NCI-H146 treated with DMSO at 0.1 percent for 48 hours (cell line): ENCODE data around the gene PFKP.
"Not testable (repeated sequence)": the region's sequence is repeated elsewhere in the genome, so short reads cannot be mapped to it uniquely, and the experiment has no call there.

Source experiments
- DNase-seq: peaks from one replicate; lab custom pipeline; 2025; ENCODE audit not compliant: unreplicated experiment; lab: John Stamatoyannopoulos, UW

The PFKP gene

DNA sequence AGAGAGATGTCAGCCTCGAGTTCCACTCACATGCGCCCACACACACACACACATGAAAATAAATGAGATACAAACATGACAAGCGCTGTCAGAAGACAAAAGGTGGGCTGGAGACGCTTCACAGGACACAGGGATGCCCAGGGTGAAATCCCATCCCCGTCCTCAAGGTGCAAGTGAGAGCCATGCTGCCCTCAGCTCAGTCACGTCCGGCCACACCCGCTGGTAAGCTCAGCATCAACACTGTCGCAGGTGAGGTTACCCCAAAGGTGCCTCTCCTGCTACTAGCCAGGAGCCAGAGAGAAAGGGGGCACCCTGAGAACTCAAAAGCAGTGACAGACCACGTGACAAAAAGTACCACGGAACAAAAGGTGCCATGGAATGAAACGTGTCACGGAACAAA is 83.0 kb downstream of the PFKP start:
- no peak for DNase-seq

GRCh38 chr10:3150961-3151360 is 83.6 kb downstream of the PFKP start:
- no peak for DNase-seq

- DNase-seq = peak; percentile 11
Measured at GRCh38 chr10:3151889-3152565, 84.7 kb downstream of the PFKP start.

GRCh38 chr10:3152566-3152935 is 85.2 kb downstream of the PFKP start:
- DNase-seq = no peak

DNA sequence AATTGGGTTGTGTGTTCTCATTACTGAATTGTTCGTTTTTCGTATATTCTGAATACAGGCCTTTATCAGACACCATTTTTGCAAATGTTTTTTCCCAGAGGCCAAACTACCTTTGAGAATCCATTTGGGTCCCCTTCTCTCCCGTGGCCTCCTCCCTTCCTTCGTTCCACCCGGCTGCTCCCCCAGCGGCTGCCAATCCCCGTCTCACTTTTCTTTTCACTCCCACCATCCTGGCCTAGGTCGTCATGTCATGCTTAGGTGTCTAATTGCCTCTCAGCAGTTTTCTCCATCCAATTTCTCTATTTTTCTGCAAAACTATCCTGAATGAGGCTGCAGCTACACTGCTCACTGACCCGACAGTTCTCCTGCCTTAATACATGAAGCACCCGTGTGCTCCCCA is 87.3 kb downstream of the PFKP start:
- no peak for DNase-seq

GRCh38 chr10:3159152-3159551 is 91.8 kb downstream of the PFKP start:
- DNase-seq = no peak

GRCh38 chr10:3162533-3162932 is 95.2 kb downstream of the PFKP start:
- no peak for DNase-seq

DNA sequence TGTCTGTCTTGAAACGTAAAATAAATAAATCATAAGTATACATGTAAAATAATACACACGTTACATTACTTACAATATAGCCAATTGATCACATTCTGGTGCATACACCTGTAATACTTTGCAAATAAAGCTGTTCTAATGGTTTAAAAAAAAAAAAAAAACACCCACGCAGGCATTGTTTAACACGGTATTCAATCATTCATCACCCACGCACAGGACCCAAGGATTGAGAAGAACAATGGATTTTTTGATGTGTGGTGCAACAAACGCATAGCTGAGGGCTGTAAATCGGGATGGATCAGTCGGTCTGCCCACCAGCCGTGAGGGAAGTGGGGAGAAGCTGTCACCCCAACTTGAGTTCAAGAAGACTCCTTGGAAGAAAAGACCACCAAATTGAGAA is 96.5 kb downstream of the PFKP start:
- DNase-seq = no peak

DNA sequence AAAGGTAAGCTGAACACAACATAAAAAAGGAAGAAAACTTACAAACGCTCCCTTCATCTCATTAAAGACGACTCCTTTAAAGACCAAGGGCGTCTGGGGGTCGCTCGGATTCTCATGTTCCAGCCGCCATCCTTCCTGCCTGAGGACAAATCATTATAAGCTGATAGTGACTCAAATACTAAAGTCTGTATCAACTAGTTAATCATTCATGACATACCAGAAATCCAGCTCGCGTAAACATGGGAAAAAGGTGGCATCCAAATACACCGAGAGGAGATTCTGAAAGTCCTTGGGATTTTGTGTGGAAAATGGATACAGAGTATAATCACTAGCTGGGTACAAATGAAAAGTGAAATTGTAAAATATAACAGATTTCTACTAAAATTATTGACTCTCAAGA is 97.8 kb downstream of the PFKP start:
- DNase-seq = no peak

GRCh38 chr10:3166496-3167290 is 99.3 kb downstream of the PFKP start:
- no peak for DNase-seq

DNA sequence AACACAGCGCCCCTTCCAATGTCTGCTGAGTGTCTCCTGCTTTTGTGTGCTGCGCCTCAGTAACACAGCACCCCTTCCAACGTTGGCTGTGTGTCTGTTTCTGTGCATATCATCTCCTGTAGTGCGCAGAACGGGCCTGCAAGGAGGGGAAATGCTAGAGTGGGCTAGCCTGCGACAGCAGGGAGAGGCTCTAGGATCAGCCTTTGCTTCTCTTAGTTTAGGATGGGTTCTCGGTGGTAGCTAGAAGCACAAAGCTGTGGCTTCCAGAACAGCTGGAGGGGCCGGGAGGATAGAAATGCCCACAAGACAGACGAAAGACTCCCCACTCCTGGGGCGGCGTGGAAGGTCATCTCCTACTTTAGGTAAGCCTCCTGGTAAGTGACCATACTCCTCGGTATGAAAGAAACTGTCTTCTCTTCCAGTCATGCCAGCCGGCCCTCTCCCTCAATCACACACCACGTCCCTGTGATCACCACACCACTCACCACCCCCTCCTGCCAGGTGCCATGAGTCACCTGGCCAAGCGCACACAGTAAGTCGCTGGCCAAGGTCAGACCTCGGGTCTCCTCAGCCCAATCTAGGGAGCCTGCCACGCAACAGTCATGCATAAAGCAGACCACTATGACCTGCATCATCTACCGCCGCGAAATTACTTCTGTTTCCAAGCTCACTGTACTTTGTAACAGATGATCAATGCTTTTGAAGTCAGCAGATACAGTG is 100.4 kb downstream of the PFKP start:
- no peak for DNase-seq

GRCh38 chr10:3169271-3169670 is 101.9 kb downstream of the PFKP start:
- no peak for DNase-seq

GRCh38 chr10:3169673-3170072 is 102.3 kb downstream of the PFKP start:
- DNase-seq = no peak

DNA sequence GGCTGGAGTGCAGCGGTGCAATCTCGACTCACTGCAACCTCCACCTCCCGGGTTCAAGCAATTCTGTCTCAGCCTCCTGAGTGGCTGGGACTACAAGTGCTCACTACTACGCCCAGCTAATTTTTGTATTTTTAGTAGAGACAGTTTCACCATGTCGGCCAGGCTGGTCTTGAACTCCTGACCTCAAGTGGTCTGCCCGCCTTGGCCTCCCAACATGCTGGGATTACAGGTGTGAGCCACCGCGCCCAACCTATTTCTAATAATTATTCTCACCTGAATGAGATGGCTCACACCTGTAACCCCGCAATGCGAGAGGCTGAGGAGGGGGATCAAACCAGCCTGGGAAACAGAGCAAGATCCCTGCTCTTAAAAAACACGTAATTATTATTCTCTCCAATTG is 104.1 kb downstream of the PFKP start:
- not testable (repeated sequence) for DNase-seq

DNA sequence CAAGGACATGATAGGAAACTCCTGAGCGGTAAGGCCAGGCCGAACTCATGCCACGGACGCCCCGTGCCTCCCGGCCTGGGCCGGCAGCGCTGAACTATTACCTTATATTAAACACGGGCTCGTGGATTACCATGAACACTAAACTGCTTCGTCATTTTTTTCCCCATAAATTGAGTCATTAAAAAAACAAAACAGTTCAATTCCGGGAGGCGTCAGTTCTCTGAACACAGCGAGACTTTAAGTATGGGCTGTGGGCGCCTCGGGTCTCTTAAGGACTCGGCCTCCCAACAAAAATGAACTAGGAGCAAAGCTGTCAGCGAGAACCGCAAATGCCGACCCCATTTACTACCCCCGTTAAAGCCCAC is 104.7 kb downstream of the PFKP start:
- no peak for DNase-seq

DNA sequence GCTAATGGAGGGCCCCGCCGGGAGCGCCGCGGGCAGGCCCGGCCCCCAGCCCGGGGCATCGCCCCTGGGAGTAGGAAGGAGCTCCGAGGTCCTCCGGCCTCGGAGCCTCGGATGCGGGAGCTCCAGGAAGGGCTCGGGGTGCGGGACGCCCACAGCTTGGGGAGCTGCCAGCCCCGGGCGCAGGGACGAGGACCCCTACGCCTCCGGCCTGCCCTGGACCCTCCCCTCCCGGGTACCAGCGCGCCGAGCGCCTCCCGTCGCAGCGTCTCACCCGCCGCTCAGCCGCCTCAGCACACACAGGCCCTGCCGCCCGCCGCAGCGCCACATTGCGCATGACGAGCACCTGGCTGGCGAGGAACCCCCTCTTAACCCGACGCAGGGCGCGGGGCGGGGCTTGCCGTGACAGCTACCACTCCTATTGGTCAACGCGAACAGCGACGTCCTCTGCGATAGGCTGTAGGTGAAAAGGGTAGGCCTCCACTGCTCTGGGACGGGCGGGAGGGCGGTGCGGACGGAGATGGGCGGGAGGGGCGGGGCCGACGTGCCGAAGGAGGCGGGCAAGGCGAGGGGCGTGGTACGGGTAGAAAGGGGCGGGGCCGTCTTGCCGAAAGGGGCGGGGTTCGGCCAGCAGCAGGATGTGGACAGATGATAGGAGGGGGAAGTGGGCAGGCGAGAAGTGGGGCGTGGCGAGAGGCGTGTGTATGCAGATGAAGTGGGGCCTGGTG is 105.3 kb downstream of the PFKP start, which contains the start of gene PITRM1:
Gene PITRM1, minus strand, starts transcription at position 337 of the 725 bp plus-strand sequence. Its CDS starts 10 bp downstream, at position 327.
- peak; percentile 100 for DNase-seq

DNA sequence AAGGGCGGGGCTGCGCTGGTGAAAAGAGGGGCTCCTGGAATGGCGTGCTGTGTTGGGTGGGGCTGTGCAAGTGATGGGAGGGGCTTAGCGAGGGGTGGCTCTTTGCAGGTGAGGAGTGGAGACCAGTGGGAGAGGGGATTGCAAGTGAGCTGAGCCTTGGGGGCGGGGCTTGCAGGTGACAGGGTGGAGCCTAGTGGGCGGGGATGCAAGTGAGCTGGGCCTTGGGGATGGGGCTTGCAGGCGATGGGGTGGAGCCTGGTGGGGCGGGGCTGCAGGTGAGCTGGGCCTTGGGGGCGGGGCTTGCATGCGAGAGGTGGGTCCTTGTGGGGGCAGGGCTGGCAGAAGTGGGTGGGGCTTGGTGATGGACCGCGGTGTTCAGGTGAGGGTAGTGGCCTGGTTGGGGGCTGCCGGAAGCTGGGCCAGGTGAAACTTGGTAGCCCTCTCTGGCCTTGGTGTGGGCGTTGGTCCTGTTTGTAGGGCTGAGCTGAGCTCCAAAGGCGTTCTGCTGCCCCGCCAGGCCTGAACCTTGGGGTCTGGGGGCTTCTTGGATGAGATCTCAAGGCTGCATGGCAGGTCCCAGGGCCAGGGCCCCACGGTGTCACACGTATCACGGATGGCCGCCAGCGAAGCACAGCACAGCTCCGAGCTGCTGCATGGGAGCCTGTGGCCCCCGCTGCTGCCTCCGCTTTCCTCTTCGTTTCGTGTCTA is 106.0 kb downstream of the PFKP start:
- DNase-seq = peak; percentile 100

- no peak for DNase-seq
Measured at GRCh38 chr10:3178042-3178441, 110.7 kb downstream of the PFKP start.

- no peak for DNase-seq
Measured at GRCh38 chr10:3179174-3179573, 111.8 kb downstream of the PFKP start.

- DNase-seq = no peak
Measured at GRCh38 chr10:3180355-3181025, 113.1 kb downstream of the PFKP start.
